OCI-LY1 (cell line): Measurements from ENCODE around the gene LHFPL2.

Experiments used
- H2AFZ ChIP-seq: fragments of 200-600 bp; sonication (generic), shearing (Covaris generic); 2 replicates; pipeline ENCODE4 v1.6.0; 2014; ENCODE audit warnings: antibody characterized with exemption, mild to moderate bottlenecking, low read length
- H3F3A ChIP-seq: fragments of 200-600 bp; sonication (generic), shearing (Covaris generic); 2 replicates; pipeline ENCODE4 v1.6.0; 2014; ENCODE audit warnings: mild to moderate bottlenecking, antibody characterized with exemption, low read length, moderate library complexity; ENCODE audit not compliant: insufficient read depth
- H3K27ac ChIP-seq: fragments of 200-600 bp; sonication (generic); 2 replicates; pipeline ENCODE4 v1.5.1; 2014; ENCODE audit warnings: low read length, mixed run types, mild to moderate bottlenecking, low read depth; ENCODE audit not compliant: poor library complexity, severe bottlenecking
- H3K27me3 ChIP-seq: fragments of 200-600 bp; sonication (generic); 2 replicates; pipeline ENCODE4 v1.6.0; 2014; ENCODE audit warnings: antibody characterized with exemption, mild to moderate bottlenecking, low read length, moderate library complexity; ENCODE audit not compliant: insufficient read depth
- H3K36me3 ChIP-seq: fragments of 200-600 bp; sonication (generic); 2 replicates; pipeline ENCODE4 v1.6.1; 2014; ENCODE audit warnings: mild to moderate bottlenecking, antibody characterized with exemption, low read length, moderate library complexity, mixed read lengths; ENCODE audit not compliant: insufficient read depth
- H3K4me1 ChIP-seq: fragments of 200-600 bp; sonication (generic); 2 replicates; pipeline ENCODE4 v1.5.1; 2014; ENCODE audit warnings: mild to moderate bottlenecking, low read length, moderate library complexity; ENCODE audit not compliant: insufficient read depth, severe bottlenecking
- H3K4me2 ChIP-seq: fragments of 200-600 bp; sonication (generic), shearing (Covaris generic); 2 replicates; pipeline ENCODE4 v1.6.1; 2014; ENCODE audit warnings: low read length
- H3K4me3 ChIP-seq: fragments of 200-600 bp; sonication (generic); 2 replicates; pipeline ENCODE4 v1.5.1; 2014; ENCODE audit warnings: low read length, low read depth, mild to moderate bottlenecking, mixed read lengths; ENCODE audit not compliant: poor library complexity, severe bottlenecking
- H3K79me2 ChIP-seq: fragments of 200-600 bp; shearing (Covaris generic); 2 replicates; pipeline ENCODE4 v1.6.1; 2016; ENCODE audit warnings: mixed run types, low read length, mixed read lengths; ENCODE audit not compliant: insufficient read depth
- H3K9ac ChIP-seq: fragments of 200-600 bp; sonication (generic), shearing (Covaris generic); 2 replicates; pipeline ENCODE4 v1.6.1; 2014; ENCODE audit warnings: mild to moderate bottlenecking, low read length, mixed read lengths
- H3K9me2 ChIP-seq: fragments of 200-600 bp; sonication (generic), shearing (Covaris generic); 2 replicates; pipeline ENCODE4 v1.6.1; 2014; ENCODE audit warnings: low read depth, mild to moderate bottlenecking, low read length, mixed read lengths
- H3K9me3 ChIP-seq: fragments of 200-600 bp; shearing (Covaris generic); 2 replicates; pipeline ENCODE4 v1.6.1; 2014; ENCODE audit warnings: low read length, mixed read lengths
- H4K20me1 ChIP-seq: fragments of 200-600 bp; sonication (generic), shearing (Covaris generic); 2 replicates; pipeline ENCODE4 v1.6.0; 2016; ENCODE audit warnings: mild to moderate bottlenecking, low read length; ENCODE audit not compliant: insufficient read depth
- CTCF ChIP-seq: fragments of 200-600 bp; sonication (generic), shearing (Covaris generic); IDR thresholded peaks from 2 replicates; pipeline ENCODE4 v1.5.1; 2017; ENCODE audit warnings: mild to moderate bottlenecking, antibody characterized with exemption, low read length, moderate library complexity, mixed read lengths
- EZH2 ChIP-seq: fragments of 200-600 bp; sonication (generic), shearing (Covaris generic); IDR thresholded peaks from 2 replicates; pipeline ENCODE4 v1.8.0; 2017; ENCODE audit warnings: borderline replicate concordance, mixed run types, mild to moderate bottlenecking, antibody characterized with exemption, low read length, moderate library complexity, mixed read lengths

Gene LHFPL2

DNA sequence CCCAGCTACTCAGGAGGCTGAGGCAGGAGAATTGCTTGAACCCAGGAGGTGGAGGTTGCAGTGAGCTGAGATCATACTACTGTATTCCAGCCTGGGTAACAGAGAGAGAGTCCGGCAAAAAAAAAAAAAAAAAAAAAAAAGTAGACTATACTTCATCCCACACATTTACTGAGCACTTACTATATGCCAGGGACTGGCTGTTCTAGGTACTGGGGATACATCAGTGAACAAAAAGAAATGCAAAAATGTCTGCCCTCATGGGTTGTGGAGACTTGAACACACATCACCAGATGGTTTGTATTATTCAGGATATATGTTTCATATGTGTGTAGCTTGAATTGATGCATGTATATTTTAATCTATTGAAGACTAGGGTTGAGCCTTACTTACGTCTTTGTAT, 2.9 kb upstream of the LHFPL2 start:
- no peaks in the 10 kb centered on the region for H4K20me1 ChIP-seq
- no peak overlapping the region for H2AFZ ChIP-seq
- H3K27me3 ChIP-seq, result no peaks in the 10 kb centered on the region
- no peaks in the 10 kb centered on the region for H3F3A ChIP-seq
- no peaks in the 10 kb centered on the region for H3K9me3 ChIP-seq
- no peak overlapping the region for H3K4me2 ChIP-seq
- no peak overlapping the region for H3K9ac ChIP-seq
- no peak overlapping the region for H3K4me3 ChIP-seq
- H3K36me3 ChIP-seq, result no peaks in the 10 kb centered on the region
- no peak overlapping the region for H3K27ac ChIP-seq
- peaks cover 18% of the 10 kb centered on the region for H3K79me2 ChIP-seq
- H3K9me2 ChIP-seq, result no peaks in the 10 kb centered on the region
- H3K4me1 ChIP-seq, result peaks cover 43% of the 10 kb centered on the region
- TF ChIP-seq EZH2 (no peak), CTCF (no peak)

- Histone ChIP-seq H3K79me2 (peaks cover 23% of the 10 kb centered on the region), H3K4me1 (peaks cover 52% of the 10 kb centered on the region), H3K4me3 (no peak overlapping the region), H3K9me3 (no peaks in the 10 kb centered on the region), H3K9ac (no peak overlapping the region), H4K20me1 (no peaks in the 10 kb centered on the region), H3F3A (no peaks in the 10 kb centered on the region), H3K9me2 (no peaks in the 10 kb centered on the region), H3K27me3 (no peaks in the 10 kb centered on the region), H3K27ac (peak overlapping the region; percentile 34), H2AFZ (no peak overlapping the region), H3K4me2 (no peak overlapping the region), H3K36me3 (peaks cover 7% of the 10 kb centered on the region; the same call in 1 of the 2 replicates)
- TF ChIP-seq CTCF, result no peak
- no peak for TF ChIP-seq EZH2
Observed at GRCh38 chr5:78650531-78650930, 2.0 kb upstream of the LHFPL2 start.

- peak overlapping the region; percentile 34 for H3K27ac ChIP-seq
Observed at GRCh38 chr5:78649861-78650496, 1.4 kb upstream of the LHFPL2 start.

More at GRCh38 chr5:78649861-78650496, 1.4 kb upstream of the LHFPL2 start:
- peaks cover 23% of the 10 kb centered on the region for H3K79me2 ChIP-seq
- H3K9me3 ChIP-seq, result no peaks in the 10 kb centered on the region
- H4K20me1 ChIP-seq, result no peaks in the 10 kb centered on the region
- H3F3A ChIP-seq, result no peaks in the 10 kb centered on the region
- no peak overlapping the region; the same call in 1 of the 2 replicates for H3K4me2 ChIP-seq
- no peak for TF ChIP-seq EZH2
- peak; percentile 35; the same call in 1 of the 2 replicates for TF ChIP-seq CTCF
- H3K4me3 ChIP-seq, result no peak overlapping the region
- no peaks in the 10 kb centered on the region for H3K27me3 ChIP-seq
- H3K36me3 ChIP-seq, result peaks cover 7% of the 10 kb centered on the region; the same call in 1 of the 2 replicates
- no peak overlapping the region for H2AFZ ChIP-seq
- H3K9me2 ChIP-seq, result no peaks in the 10 kb centered on the region
- H3K9ac ChIP-seq, result no peak overlapping the region
- H3K4me1 ChIP-seq, result peaks cover 57% of the 10 kb centered on the region
